Endothelial cell of umbilical vein (primary cell): Measurements from ENCODE around the gene GJA9. TPM values are rescaled to one million over a fixed set of nuclear protein-coding genes. Genes with fewer than 3 reads are reported as not detected.

Source experiments
- BruUV-seq: library from RNA; stranded (reverse); fragments of 400-500 nt; replicated peaks from 2 replicates; lab custom pipeline; 2021; lab: Mats Ljungman, UMichigan
- CTCF ChIA-PET: fragments of 300-600, 350-600 bp; sonication (Branson Sonifier 250); formaldehyde crosslinking; loops from one replicate; lab custom pipeline; 2021; ENCODE audit warnings: antibody characterized with exemption, inconsistent platforms; lab: Charles Lee
- POLR2A ChIA-PET: fragments of 300-600, 350-600 bp; sonication (Branson Sonifier 250); formaldehyde crosslinking; loops from one replicate; lab custom pipeline; 2021; ENCODE audit warnings: antibody characterized with exemption, inconsistent platforms; lab: Charles Lee
- DNase-seq: peaks from one replicate; pipeline ENCODE4 v3.0.0-alpha.2; 2011; ENCODE audit warnings: low read depth, low spot score
- FAIRE-seq: peaks from 2 replicates; lab custom pipeline; 2011; peaks lifted over from hg19 to GRCh38; lab: Jason Lieb, UNC
- H2AFZ ChIP-seq: 2 replicates; pipeline ENCODE4 v1.6.0; 2012; ENCODE audit warnings: low read depth, low read length, control low read depth, inconsistent platforms
- H3K27ac ChIP-seq: 2 replicates; pipeline ENCODE4 v1.5.1; 2011; ENCODE audit warnings: low read depth, mild to moderate bottlenecking, control low read depth, low read length, moderate library complexity; ENCODE audit not compliant: insufficient read depth
- H3K27me3 ChIP-seq, 2 experiments: 2 replicates each; pipeline versions ENCODE4 v1.6.0 to v1.6.1; 2011; ENCODE audit warnings: low read length in 2 of 2, mixed read lengths in 1 of 2; ENCODE audit not compliant: control insufficient read depth in 2 of 2, insufficient read depth in 2 of 2
- H3K36me3 ChIP-seq, 2 experiments: 2 replicates in 1 of 2; 3 replicates in 1 of 2; pipeline ENCODE4 v1.5.1; 2011; ENCODE audit warnings: low read length in 2 of 2, mild to moderate bottlenecking in 1 of 2, moderate library complexity in 1 of 2; ENCODE audit not compliant: control insufficient read depth in 2 of 2, insufficient read depth in 2 of 2; ENCODE audit errors: extremely low read depth in 1 of 2
- H3K4me1 ChIP-seq: 3 replicates; pipeline ENCODE4 v1.5.1; 2011; ENCODE audit warnings: mild to moderate bottlenecking, low read length; ENCODE audit not compliant: control insufficient read depth, insufficient read depth; ENCODE audit errors: extremely low read depth
- H3K4me2 ChIP-seq: 2 replicates; pipeline ENCODE4 v1.6.1; 2011; ENCODE audit warnings: low read length, control low read depth, mixed read lengths; ENCODE audit not compliant: insufficient read depth
- H3K4me3 ChIP-seq, 3 experiments: fragments of 200-600 bp in 1 of 3; sonication (generic), shearing (Covaris generic) in 1 of 3; replicated peaks in 1 of 3; 2 replicates each; pipeline ENCODE4 v1.5.1; 2011 to 2016; ENCODE audit warnings: control low read depth in 3 of 3, low read length in 3 of 3, mild to moderate bottlenecking in 2 of 3, inconsistent platforms in 1 of 3, low read depth in 1 of 3, moderate library complexity in 1 of 3; ENCODE audit not compliant: insufficient read depth in 1 of 3
- H3K79me2 ChIP-seq: 2 replicates; pipeline ENCODE4 v1.6.0; 2012; ENCODE audit warnings: low read length, inconsistent platforms; ENCODE audit not compliant: control insufficient read depth, insufficient read depth
- H3K9ac ChIP-seq: replicated peaks from 2 replicates; pipeline ENCODE3; 2011; ENCODE audit warnings: low read length, control low read depth; ENCODE audit not compliant: insufficient read depth; ENCODE audit errors: extremely low read depth
- H3K9me1 ChIP-seq: replicated peaks from 3 replicates; pipeline ENCODE4 v1.6.0; 2011; ENCODE audit warnings: mild to moderate bottlenecking, low read length; ENCODE audit not compliant: control insufficient read depth, insufficient read depth; ENCODE audit errors: extremely low read depth
- H3K9me3 ChIP-seq: replicated peaks from 2 replicates; pipeline ENCODE4 v1.5.1; 2012; ENCODE audit warnings: low read length, inconsistent platforms; ENCODE audit not compliant: control insufficient read depth, insufficient read depth
- H4K20me1 ChIP-seq: replicated peaks from 2 replicates; pipeline ENCODE3; 2011; ENCODE audit warnings: mild to moderate bottlenecking, low read length; ENCODE audit not compliant: control insufficient read depth, insufficient read depth; ENCODE audit errors: extremely low read depth
- EZH2 ChIP-seq: IDR thresholded peaks from 2 replicates; pipeline ENCODE4 v1.6.1; 2012; ENCODE audit warnings: borderline replicate concordance, low read depth, mild to moderate bottlenecking, moderate library complexity, low read length, inconsistent platforms; ENCODE audit not compliant: severe bottlenecking
- FOS ChIP-seq: IDR thresholded peaks from 2 replicates; pipeline ENCODE4 v1.6.1; 2011; ENCODE audit warnings: mild to moderate bottlenecking, low read length, moderate library complexity, borderline replicate concordance; ENCODE audit not compliant: insufficient read depth
- GATA2 ChIP-seq: IDR thresholded peaks from 2 replicates; pipeline ENCODE4 v1.7.0; 2011; ENCODE audit warnings: low read depth, mild to moderate bottlenecking, moderate library complexity, mixed read lengths, low read length; ENCODE audit not compliant: insufficient read length, insufficient read depth
- JUN ChIP-seq: IDR thresholded peaks from 2 replicates; pipeline ENCODE4 v1.6.1; 2011; ENCODE audit warnings: borderline replicate concordance, low read depth; ENCODE audit not compliant: insufficient read length, insufficient read depth
- MYC ChIP-seq: IDR thresholded peaks from one replicate; pipeline ENCODE4 v1.6.1; 2011; ENCODE audit warnings: mild to moderate bottlenecking, low read depth, low read length
- POLR2A ChIP-seq: IDR thresholded peaks from 2 replicates; pipeline ENCODE4 v1.6.1; 2012; ENCODE audit warnings: low read depth, mild to moderate bottlenecking, control low read depth, low read length
- POLR2AphosphoS5 ChIP-seq: IDR thresholded peaks from 2 replicates; pipeline ENCODE4 v1.6.1; 2012; ENCODE audit warnings: low read depth, mild to moderate bottlenecking, control low read depth, low read length, moderate library complexity; ENCODE audit not compliant: insufficient read depth
- dilution Hi-C: fragments of 300-500 bp; cut with MboI; formaldehyde crosslinking; loops from one replicate; pipeline ENCODE4 v1.15.0; 2019; ENCODE audit warnings: low sequenced_read_pairs; ENCODE audit not compliant: extremely low pct_ligation_motif_present
- intact Hi-C: fragments of 100-400 bp; cut with micrococcal nuclease; formaldehyde crosslinking; loops from one replicate; pipeline ENCODE4 v1.10.0; 2022
- polyA plus RNA-seq, 4 experiments: library from polyadenylated mRNA; depleted of rRNA in 3 of 4; stranded (reverse) in 3 of 4; unstranded in 1 of 4; fragments of >200 nt; gene quantifications; 2 replicates each; pipeline versions ENCODE4 v1.2.1 to v1.2.3, GENCODE V29; 2011 to 2012; ENCODE audit warnings: missing spikeins in 1 of 4
- total RNA-seq: library from RNA; stranded (reverse); gene quantifications from 2 replicates; pipeline ENCODE4 v1.2.3, GENCODE V29; 2021
- TF ChIP-seq, protein P1 (sequence below): IDR thresholded peaks from 2 replicates; pipeline ENCODE4 v1.6.1; 2011; ENCODE audit not compliant: insufficient read depth, insufficient read length
- TF ChIP-seq, protein P2 (sequence below), 2 donors: IDR thresholded peaks; 1 replicate in 1 of 2; 2 replicates in 1 of 2; pipeline ENCODE4 v1.5.1; 2011; ENCODE audit warnings: low read length in 2 of 2, mild to moderate bottlenecking in 2 of 2, moderate library complexity in 2 of 2, control low read depth in 1 of 2, inconsistent platforms in 1 of 2, low read depth in 1 of 2; ENCODE audit not compliant: insufficient read depth in 1 of 2; ENCODE audit errors: extremely low read depth in 1 of 2

GJA9 gene
- total and polyA plus RNA-seq, 2 donors (not counting 3 experiments of a cell fraction or from before 2014, with no cell fraction given): not detected

DNA sequence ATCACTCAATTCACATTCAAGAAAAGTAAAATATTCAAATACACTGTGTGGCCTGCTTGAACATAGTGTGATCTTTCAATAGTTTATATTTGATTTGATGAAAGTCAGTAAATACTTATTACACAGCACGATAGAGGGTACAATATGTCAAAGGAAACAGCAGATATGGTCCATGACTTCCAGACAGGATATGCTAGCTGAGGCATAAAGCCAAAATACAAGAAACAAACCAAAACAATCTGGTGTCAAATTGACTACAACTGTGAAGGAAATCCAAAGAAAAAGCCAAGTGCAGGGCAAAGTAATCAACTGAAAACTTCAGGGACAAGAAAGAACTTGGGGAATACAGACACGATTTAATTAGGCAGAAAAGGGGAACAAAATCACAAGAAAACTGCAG lies 41.1 kb downstream of the GJA9 start:
- CTCF ChIA-PET: interaction anchor here (0.6 kb wide), 1 partner anchor 47 kb away, joined by 4 read pairs; no protein-coding TSS in a partner anchor
- POLR2A ChIA-PET: no interaction called here
- Histone ChIP-seq H3K4me3 (no peak overlapping the region), H3K79me2 (no peaks in the 10 kb centered on the region), H3K9me1 (no peaks in the 10 kb centered on the region), H3K9ac (no peak overlapping the region), H3K27ac (no peak overlapping the region), H3K4me2 (peak overlapping the region; percentile 42), H3K36me3 (peaks cover 14 to 15% of the 10 kb centered on the region in 2 experiments), H3K27me3 (no peaks in the 10 kb centered on the region), H2AFZ (no peak overlapping the region), H3K4me1 (peaks cover 17% of the 10 kb centered on the region), H3K9me3 (no peaks in the 10 kb centered on the region), H4K20me1 (peaks cover 3% of the 10 kb centered on the region)
- BruUV-seq: no TSS peak
- dilution Hi-C loops: no loop called here
- FAIRE-seq (peak; percentile 53), DNase-seq (peak; percentile 55)
- intact Hi-C loops: no loop called here
- TF ChIP-seq FOS: no peak
- TF ChIP-seq, protein P1, sequence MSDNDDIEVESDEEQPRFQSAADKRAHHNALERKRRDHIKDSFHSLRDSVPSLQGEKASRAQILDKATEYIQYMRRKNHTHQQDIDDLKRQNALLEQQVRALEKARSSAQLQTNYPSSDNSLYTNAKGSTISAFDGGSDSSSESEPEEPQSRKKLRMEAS: no peak

DNA sequence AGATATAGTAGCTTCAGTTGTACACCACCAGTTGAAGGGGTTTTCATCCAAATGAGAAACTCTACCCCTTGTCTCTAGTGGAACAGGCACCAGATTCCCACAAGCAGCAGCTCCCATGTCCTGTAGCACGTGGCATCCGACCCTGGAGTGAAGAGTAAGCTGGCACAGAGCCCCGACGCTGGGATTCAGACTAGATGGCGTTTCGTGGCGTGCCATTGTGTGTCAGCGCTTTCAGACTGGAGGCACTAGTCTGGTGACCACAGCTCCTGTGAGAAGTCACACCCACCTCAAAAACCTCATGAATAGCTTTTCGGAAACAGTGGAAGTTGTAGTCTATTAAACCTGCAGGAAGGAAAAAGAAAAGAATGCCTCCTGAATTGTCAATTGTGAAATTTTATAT lies 42.0 kb downstream of the GJA9 start:
- POLR2A ChIA-PET: no interaction called here
- peak; percentile 40 for DNase-seq
- Histone ChIP-seq H2AFZ (no peak overlapping the region), H4K20me1 (peaks cover 3% of the 10 kb centered on the region), H3K9ac (no peak overlapping the region), H3K79me2 (no peaks in the 10 kb centered on the region), H3K27me3 (peaks cover 0 to 3% of the 10 kb centered on the region in 2 experiments), H3K9me1 (no peaks in the 10 kb centered on the region), H3K4me2 (no peak overlapping the region), H3K9me3 (no peaks in the 10 kb centered on the region), H3K4me1 (peaks cover 17% of the 10 kb centered on the region), H3K36me3 (peaks cover 12 to 15% of the 10 kb centered on the region in 2 experiments), H3K4me3 (no peak overlapping the region), H3K27ac (no peak overlapping the region)
- no TSS peak for BruUV-seq
- intact Hi-C loops (loop anchor here (10.0 kb wide), 1 partner anchor 725 kb away; no protein-coding TSS in a partner anchor), dilution Hi-C loops (no loop called here)
- CTCF ChIA-PET: interaction anchor here (0.7 to 1.0 kb wide), 2 partner anchors 253 to 1232 kb away, joined by 3 to 5 read pairs; no protein-coding TSS in a partner anchor
- FAIRE-seq: no peak
- TF ChIP-seq POLR2AphosphoS5: no peak
- no peak for TF ChIP-seq FOS
- TF ChIP-seq MYC: no peak
- TF ChIP-seq, protein P2, sequence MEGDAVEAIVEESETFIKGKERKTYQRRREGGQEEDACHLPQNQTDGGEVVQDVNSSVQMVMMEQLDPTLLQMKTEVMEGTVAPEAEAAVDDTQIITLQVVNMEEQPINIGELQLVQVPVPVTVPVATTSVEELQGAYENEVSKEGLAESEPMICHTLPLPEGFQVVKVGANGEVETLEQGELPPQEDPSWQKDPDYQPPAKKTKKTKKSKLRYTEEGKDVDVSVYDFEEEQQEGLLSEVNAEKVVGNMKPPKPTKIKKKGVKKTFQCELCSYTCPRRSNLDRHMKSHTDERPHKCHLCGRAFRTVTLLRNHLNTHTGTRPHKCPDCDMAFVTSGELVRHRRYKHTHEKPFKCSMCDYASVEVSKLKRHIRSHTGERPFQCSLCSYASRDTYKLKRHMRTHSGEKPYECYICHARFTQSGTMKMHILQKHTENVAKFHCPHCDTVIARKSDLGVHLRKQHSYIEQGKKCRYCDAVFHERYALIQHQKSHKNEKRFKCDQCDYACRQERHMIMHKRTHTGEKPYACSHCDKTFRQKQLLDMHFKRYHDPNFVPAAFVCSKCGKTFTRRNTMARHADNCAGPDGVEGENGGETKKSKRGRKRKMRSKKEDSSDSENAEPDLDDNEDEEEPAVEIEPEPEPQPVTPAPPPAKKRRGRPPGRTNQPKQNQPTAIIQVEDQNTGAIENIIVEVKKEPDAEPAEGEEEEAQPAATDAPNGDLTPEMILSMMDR (IDR thresholded peaks at IDR 0.05; ENCODE audit: extremely low read depth in 1 of 2, insufficient read depth in 1 of 2, low read depth in 1 of 2, low read length in 2 of 2): no peak
- no peak for TF ChIP-seq GATA2
- no peak for TF ChIP-seq JUN
- TF ChIP-seq POLR2A: no peak
- TF ChIP-seq, protein P1: no peak
- no peak for TF ChIP-seq EZH2
